ENCODE results near the gene BBS9.

- TF ChIP-seq, protein P1, sequence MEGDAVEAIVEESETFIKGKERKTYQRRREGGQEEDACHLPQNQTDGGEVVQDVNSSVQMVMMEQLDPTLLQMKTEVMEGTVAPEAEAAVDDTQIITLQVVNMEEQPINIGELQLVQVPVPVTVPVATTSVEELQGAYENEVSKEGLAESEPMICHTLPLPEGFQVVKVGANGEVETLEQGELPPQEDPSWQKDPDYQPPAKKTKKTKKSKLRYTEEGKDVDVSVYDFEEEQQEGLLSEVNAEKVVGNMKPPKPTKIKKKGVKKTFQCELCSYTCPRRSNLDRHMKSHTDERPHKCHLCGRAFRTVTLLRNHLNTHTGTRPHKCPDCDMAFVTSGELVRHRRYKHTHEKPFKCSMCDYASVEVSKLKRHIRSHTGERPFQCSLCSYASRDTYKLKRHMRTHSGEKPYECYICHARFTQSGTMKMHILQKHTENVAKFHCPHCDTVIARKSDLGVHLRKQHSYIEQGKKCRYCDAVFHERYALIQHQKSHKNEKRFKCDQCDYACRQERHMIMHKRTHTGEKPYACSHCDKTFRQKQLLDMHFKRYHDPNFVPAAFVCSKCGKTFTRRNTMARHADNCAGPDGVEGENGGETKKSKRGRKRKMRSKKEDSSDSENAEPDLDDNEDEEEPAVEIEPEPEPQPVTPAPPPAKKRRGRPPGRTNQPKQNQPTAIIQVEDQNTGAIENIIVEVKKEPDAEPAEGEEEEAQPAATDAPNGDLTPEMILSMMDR (conservative IDR thresholded peaks at IDR 0.05; ENCODE audit: low read depth, low read length): no peak
- no peak for TF ChIP-seq EZH2 (IDR thresholded peaks at IDR 0.05; ENCODE audit: low read length, unreplicated experiment)
- TF ChIP-seq EZH2phosphoT487 (IDR thresholded peaks at IDR 0.05; ENCODE audit: borderline replicate concordance, low read length): no peak
Observed at GRCh38 chr7:33278095-33278494, 148.7 kb downstream of the BBS9 start.
